H1 (cell line): ENCODE measurements around the gene EXOSC5. TPM values are rescaled to one million over a fixed set of nuclear protein-coding genes. Genes with fewer than 3 reads are reported as not detected.
"Not testable (repeated sequence)": the region's sequence is repeated elsewhere in the genome, so short reads cannot be mapped to it uniquely, and the experiment has no call there.

Source experiments
- CTCF ChIA-PET: fragments of 300-600 bp; sonication (Branson Sonifier 250); formaldehyde crosslinking; loops from one replicate; lab custom pipeline; 2021; ENCODE audit not compliant: partially characterized antibody; lab: Charles Lee
- POLR2A ChIA-PET: fragments of 300-600 bp; sonication (Branson Sonifier 250); formaldehyde crosslinking; loops from one replicate; lab custom pipeline; 2021; ENCODE audit warnings: inconsistent platforms; ENCODE audit not compliant: partially characterized antibody; lab: Charles Lee
- DNase-seq, 2 experiments: peaks; one replicate each; pipeline versions ENCODE4 v3.0.0 to v3.0.0-alpha.2; 2010 to 2022; ENCODE audit warnings: low spot score in 2 of 2, low read depth in 1 of 2, mixed read lengths in 1 of 2
- FAIRE-seq: peaks from 2 replicates; lab custom pipeline; 2011; peaks lifted over from hg19 to GRCh38; lab: Jason Lieb, UNC
- H2AFZ ChIP-seq: 2 replicates; pipeline ENCODE4 v1.8.1; 2012; ENCODE audit warnings: low read length, inconsistent platforms
- H2AK5ac ChIP-seq: 2 replicates; pipeline ENCODE4 v1.6.1; 2013; ENCODE audit warnings: low read depth, low read length
- H2BK120ac ChIP-seq: replicated peaks from 2 replicates; pipeline ENCODE3; 2013; ENCODE audit warnings: low read depth, low read length, inconsistent platforms
- H2BK12ac ChIP-seq: 2 replicates; pipeline ENCODE4 v1.6.1; 2013; ENCODE audit warnings: low read depth, low read length
- H2BK15ac ChIP-seq: 2 replicates; pipeline ENCODE4 v1.6.1; 2013; ENCODE audit warnings: low read length
- H2BK20ac ChIP-seq: 2 replicates; pipeline ENCODE4 v1.6.1; 2013; ENCODE audit warnings: low read length
- H2BK5ac ChIP-seq: 2 replicates; pipeline ENCODE4 v1.6.1; 2013; ENCODE audit warnings: low read depth, low read length
- H3K14ac ChIP-seq: 2 replicates; pipeline ENCODE4 v1.6.1; 2013; ENCODE audit warnings: inconsistent platforms; ENCODE audit not compliant: insufficient read length
- H3K18ac ChIP-seq: 2 replicates; pipeline ENCODE4 v1.6.1; 2013; ENCODE audit warnings: low read length; ENCODE audit errors: extremely low read depth
- H3K23ac ChIP-seq: 2 replicates; pipeline ENCODE4 v1.6.1; 2013; ENCODE audit warnings: inconsistent platforms; ENCODE audit not compliant: insufficient read length
- H3K23me2 ChIP-seq: 2 replicates; pipeline ENCODE4 v1.6.1; 2013; ENCODE audit warnings: low read depth, low read length
- H3K27ac ChIP-seq: 2 replicates; pipeline ENCODE4 v1.6.1; 2011; ENCODE audit warnings: low read depth, low read length, inconsistent platforms
- H3K27me3 ChIP-seq, 4 experiments: replicated peaks in 1 of 4; 1 replicate in 1 of 4; 2 replicates in 3 of 4; pipeline versions ENCODE4 v1.6.1 to v1.8.1; 2011 to 2013; ENCODE audit warnings: low read length in 3 of 4, mild to moderate bottlenecking in 3 of 4, inconsistent platforms in 2 of 4, mixed read lengths in 2 of 4, moderate library complexity in 1 of 4; ENCODE audit not compliant: control insufficient read depth in 3 of 4, insufficient read depth in 3 of 4; ENCODE audit errors: extremely low read depth in 1 of 4
- H3K36me3 ChIP-seq, 4 experiments: 2 replicates each; pipeline versions ENCODE4 v1.6.1 to v1.8.1; 2011 to 2013; ENCODE audit warnings: mild to moderate bottlenecking in 4 of 4, low read length in 3 of 4, moderate library complexity in 2 of 4, control low read depth in 1 of 4, inconsistent platforms in 1 of 4; ENCODE audit not compliant: insufficient read depth in 4 of 4, control insufficient read depth in 2 of 4
- H3K4ac ChIP-seq: replicated peaks from 2 replicates; pipeline ENCODE3; 2013; ENCODE audit warnings: low read length, low read depth, mixed read lengths, inconsistent platforms; ENCODE audit not compliant: insufficient read length
- H3K4me1 ChIP-seq, 4 experiments: replicated peaks in 1 of 4; 1 replicate in 1 of 4; 2 replicates in 3 of 4; pipeline versions ENCODE4 v1.6.1 to v1.8.1; 2011 to 2013; ENCODE audit warnings: low read length in 3 of 4, inconsistent platforms in 2 of 4, mixed read lengths in 1 of 4; ENCODE audit not compliant: insufficient read depth in 4 of 4, control insufficient read depth in 3 of 4
- H3K4me2 ChIP-seq, 2 experiments: 2 replicates each; pipeline versions ENCODE4 v1.6.1 to v1.8.1; 2011 to 2013; ENCODE audit warnings: low read depth in 2 of 2, low read length in 2 of 2, control low read depth in 1 of 2, inconsistent platforms in 1 of 2, mild to moderate bottlenecking in 1 of 2; ENCODE audit not compliant: insufficient read depth in 1 of 2
- H3K4me3 ChIP-seq, 4 experiments: fragments of 200-600, 300-600 bp in 1 of 4; sonication (generic), shearing (Covaris generic), sonication (Bioruptor Twin) in 1 of 4; 2 replicates each; pipeline versions ENCODE4 v1.5.1 to v1.8.1; 2011 to 2016; ENCODE audit warnings: low read length in 4 of 4, low read depth in 3 of 4, control low read depth in 2 of 4, inconsistent platforms in 2 of 4, mild to moderate bottlenecking in 2 of 4, mixed read lengths in 1 of 4, moderate library complexity in 1 of 4; ENCODE audit not compliant: insufficient read depth in 2 of 4; ENCODE audit errors: extremely low read depth in 1 of 4
- H3K56ac ChIP-seq: replicated peaks from 2 replicates; pipeline ENCODE3; 2013; ENCODE audit warnings: low read depth, mild to moderate bottlenecking, mixed read lengths, low read length, inconsistent platforms; ENCODE audit not compliant: insufficient read length
- H3K79me1 ChIP-seq: 2 replicates; pipeline ENCODE4 v1.6.1; 2013; ENCODE audit warnings: low read depth, low read length, control low read depth
- H3K79me2 ChIP-seq, 2 experiments: 2 replicates each; pipeline versions ENCODE4 v1.6.1 to v1.8.1; 2012 to 2013; ENCODE audit warnings: low read length in 2 of 2, mild to moderate bottlenecking in 2 of 2, inconsistent platforms in 1 of 2; ENCODE audit not compliant: insufficient read depth in 2 of 2, control insufficient read depth in 1 of 2
- H3K9ac ChIP-seq, 4 experiments: replicated peaks in 1 of 4; 1 replicate in 1 of 4; 2 replicates in 3 of 4; pipeline versions ENCODE4 v1.6.1 to v1.8.1; 2011 to 2013; ENCODE audit warnings: low read depth in 3 of 4, low read length in 3 of 4, control low read depth in 2 of 4, mild to moderate bottlenecking in 2 of 4, moderate library complexity in 2 of 4, inconsistent platforms in 1 of 4; ENCODE audit errors: extremely low read depth in 1 of 4
- H3K9me3 ChIP-seq, 2 experiments: 2 replicates each; pipeline versions ENCODE4 v1.6.1 to v1.8.1; 2012 to 2013; ENCODE audit warnings: mild to moderate bottlenecking in 2 of 2, moderate library complexity in 2 of 2, control low read depth in 1 of 2, inconsistent platforms in 1 of 2, low read depth in 1 of 2, low read length in 1 of 2, mixed read lengths in 1 of 2; ENCODE audit not compliant: insufficient read depth in 2 of 2
- H4K20me1 ChIP-seq, 2 experiments: replicated peaks in 1 of 2; 2 replicates each; pipeline versions ENCODE3 to v1.8.1; 2011 to 2013; ENCODE audit warnings: inconsistent platforms in 2 of 2, low read length in 2 of 2, mild to moderate bottlenecking in 1 of 2; ENCODE audit not compliant: insufficient read depth in 2 of 2, control insufficient read depth in 1 of 2
- H4K5ac ChIP-seq: 2 replicates; pipeline ENCODE4 v1.6.1; 2013; ENCODE audit warnings: low read length, low read depth, mixed read lengths, inconsistent platforms; ENCODE audit not compliant: insufficient read length
- H4K8ac ChIP-seq: 2 replicates; pipeline ENCODE4 v1.8.0; 2013; ENCODE audit warnings: mild to moderate bottlenecking, moderate library complexity, low read length, inconsistent platforms; ENCODE audit not compliant: insufficient read depth; ENCODE audit errors: extremely low read depth
- H4K91ac ChIP-seq: replicated peaks from 2 replicates; pipeline ENCODE3; 2013; ENCODE audit warnings: low read length, mixed read lengths, inconsistent platforms; ENCODE audit not compliant: insufficient read length
- BACH1 ChIP-seq: IDR thresholded peaks from 2 replicates; pipeline ENCODE4 v1.6.1; 2012; ENCODE audit warnings: low read length, improper control_type of control experiment
- CHD2 ChIP-seq: IDR thresholded peaks from 2 replicates; pipeline ENCODE4 v1.6.1; 2012; ENCODE audit warnings: low read length, improper control_type of control experiment
- EP300 ChIP-seq, 2 experiments: IDR thresholded peaks; 1 replicate in 1 of 2; 2 replicates in 1 of 2; pipeline ENCODE4 v1.6.1; 2011 to 2012; ENCODE audit warnings: low read depth in 2 of 2, low read length in 2 of 2, mild to moderate bottlenecking in 2 of 2, borderline replicate concordance in 1 of 2, inconsistent platforms in 1 of 2, moderate library complexity in 1 of 2
- GABPA ChIP-seq: IDR thresholded peaks from 2 replicates; pipeline ENCODE4 v1.6.1; 2011; ENCODE audit warnings: mild to moderate bottlenecking, low read length, moderate library complexity, borderline replicate concordance; ENCODE audit not compliant: insufficient read depth
- GTF2F1 ChIP-seq: IDR thresholded peaks from 2 replicates; pipeline ENCODE4 v1.6.1; 2012; ENCODE audit warnings: low read depth, low read length, improper control_type of control experiment, borderline replicate concordance
- SIRT6 ChIP-seq: IDR thresholded peaks from one replicate; pipeline ENCODE4 v1.7.1; 2012; ENCODE audit warnings: low read length, inconsistent platforms
- SUZ12 ChIP-seq: fragments of 200-600 bp; sonication (generic); IDR thresholded peaks from 2 replicates; pipeline ENCODE4 v1.6.1; 2012; ENCODE audit warnings: mild to moderate bottlenecking, inconsistent platforms, low read length, moderate library complexity, mixed read lengths
- WGBS, 2 experiments: shearing (Covaris generic) in 1 of 2; methylation state at CpG; one replicate each; pipeline versions ENCODE4 v1.1.6 to v1.1.7; 2013 to 2015; ENCODE audit warnings: low lambda C conversion rate in 2 of 2, mixed read lengths in 2 of 2, inconsistent platforms in 1 of 2, low coverage in 1 of 2, missing lambda C conversion rate in 1 of 2; ENCODE audit not compliant: insufficient replicate concordance in 2 of 2, insufficient coverage in 1 of 2, insufficient read length in 1 of 2; ENCODE audit errors: extremely low coverage in 1 of 2, missing lambda C conversion rate in 1 of 2; 5-methylcytosine and 5-hydroxymethylcytosine counted together
- polyA plus RNA-seq, 7 experiments: library from polyadenylated mRNA; depleted of rRNA in 3 of 7; stranded (reverse) in 5 of 7; unstranded in 2 of 7; fragments of >200 nt in 5 of 7; fragments of 200-250 nt in 2 of 7; gene quantifications; 1 replicate in 5 of 7; 2 replicates in 1 of 7; 4 replicates in 1 of 7; pipeline versions ENCODE4 v1.2.1 to v1.2.3, GENCODE V29; 2011 to 2013; ENCODE audit warnings: missing spikeins in 2 of 7, mixed read lengths in 2 of 7
- total RNA-seq: library from RNA; stranded (reverse); fragmentation: NEBNext Ultra II Directional; extraction: Animal tissue kit (Norgen Biotek cat#: 25700); gene quantifications from 2 replicates; pipeline ENCODE4 v1.2.1, GENCODE V29; 2021

The EXOSC5 gene
- total and polyA plus RNA-seq, 2 of the 8 experiments (the other 6 are each of a cell fraction or from before 2014, with no cell fraction given) = 56.2 to 92.8 TPM

DNA sequence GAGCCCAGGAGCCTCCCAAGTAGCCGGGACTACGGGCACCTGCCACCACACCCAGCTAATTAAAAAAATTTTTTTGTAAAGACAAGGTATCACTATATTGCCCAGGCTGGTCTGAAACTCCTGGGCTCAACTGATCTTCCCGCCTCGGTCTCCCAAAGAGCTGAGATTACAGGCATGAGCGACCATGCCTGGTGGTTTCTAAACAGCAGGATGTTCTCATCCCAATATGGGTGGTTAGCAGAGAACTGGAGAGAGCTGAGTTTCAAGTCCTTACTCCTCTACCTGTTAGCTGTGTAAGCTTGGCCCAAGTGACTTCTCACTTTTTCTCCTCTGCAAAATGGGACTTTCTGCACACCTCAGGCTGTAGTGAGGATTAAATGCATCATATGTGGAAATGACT, 12.8 kb downstream of the EXOSC5 start (continued):
- TF ChIP-seq EP300 (IDR thresholded peaks at IDR 0.05; ENCODE audit: borderline replicate concordance in 1 of 2, low read depth in 2 of 2, low read length in 2 of 2) = no peak
- TF ChIP-seq SIRT6 = no peak
- TF ChIP-seq BACH1 = no peak
- no peak for TF ChIP-seq SUZ12
- no peak for TF ChIP-seq GTF2F1
- no peak for TF ChIP-seq CHD2
- no peak for TF ChIP-seq GABPA

DNA sequence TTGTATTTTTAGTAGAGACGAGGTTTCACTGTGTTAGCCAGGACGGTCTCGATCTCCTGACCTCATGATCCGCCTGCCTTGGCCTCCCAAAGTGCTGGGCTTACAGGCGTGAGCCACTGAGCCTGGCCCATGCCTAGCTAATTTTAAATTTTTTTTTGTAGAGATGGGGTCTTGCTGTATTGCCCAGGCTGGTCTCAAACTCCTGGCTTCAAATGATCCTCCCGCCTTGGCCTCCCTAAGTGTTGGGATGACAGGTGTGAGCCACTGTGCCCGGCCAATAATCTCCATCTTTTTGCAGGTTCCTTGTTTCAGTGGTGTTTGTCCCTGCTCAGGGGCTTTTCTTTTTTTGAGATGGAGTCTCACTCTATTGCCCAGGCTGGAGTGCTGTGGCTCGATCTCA, 15.6 kb downstream of the EXOSC5 start:
- not testable (repeated sequence) for H3K36me3 ChIP-seq, H4K91ac ChIP-seq, H3K14ac ChIP-seq, H3K23me2 ChIP-seq, H3K79me2 ChIP-seq, H3K4me1 ChIP-seq, H3K27ac ChIP-seq, H2AK5ac ChIP-seq, H3K23ac ChIP-seq, H3K4me2 ChIP-seq, H3K4me3 ChIP-seq, FAIRE-seq, H3K56ac ChIP-seq, DNase-seq, H3K18ac ChIP-seq, H3K79me1 ChIP-seq, H3K4ac ChIP-seq, H3K27me3 ChIP-seq, H3K9ac ChIP-seq, H2BK120ac ChIP-seq, H4K5ac ChIP-seq, H2BK15ac ChIP-seq, H4K20me1 ChIP-seq, H2BK5ac ChIP-seq, H2BK20ac ChIP-seq, H3K9me3 ChIP-seq, H2BK12ac ChIP-seq, H4K8ac ChIP-seq, H2AFZ ChIP-seq
- ChIA-PET CTCF (interaction anchor here (1.1 kb wide), 2 partner anchors 13 to 189 kb away, joined by 3 read pairs; no protein-coding TSS in a partner anchor), POLR2A (interaction anchor here (0.6 to 2.4 kb wide), 4 partner anchors 8 to 148 kb away, joined by 3 to 7 read pairs (median 3); no protein-coding TSS in a partner anchor)
- WGBS, 2 experiments = 93% methylated on average over 8 of the region's 8 CpGs; no CpG with 5 or more reads in 1 of the 2 experiments
